GM12891 (cell line): ENCODE measurements around the gene PASK.

Source experiments
- PAX5 ChIP-seq: IDR thresholded peaks from 2 replicates; pipeline ENCODE4 v1.6.1; 2011; ENCODE audit warnings: low read length, moderate library complexity, mild to moderate bottlenecking; ENCODE audit not compliant: insufficient read depth, severe bottlenecking
- POLR2A ChIP-seq: IDR thresholded peaks from 2 replicates; pipeline ENCODE4 v1.6.1; 2011; ENCODE audit warnings: low read depth, low read length, control low read depth
- POLR2AphosphoS5 ChIP-seq: IDR thresholded peaks from 2 replicates; pipeline ENCODE4 v1.6.1; 2011; ENCODE audit warnings: low read depth, low read length, control low read depth
- POU2F2 ChIP-seq: IDR thresholded peaks from 2 replicates; pipeline ENCODE4 v1.6.1; 2011; ENCODE audit warnings: low read depth, mild to moderate bottlenecking, control low read depth, low read length, moderate library complexity
- SPI1 ChIP-seq: IDR thresholded peaks from 2 replicates; pipeline ENCODE4 v1.6.1; 2011; ENCODE audit warnings: low read depth, low read length, control low read depth
- TAF1 ChIP-seq: IDR thresholded peaks from 2 replicates; pipeline ENCODE4 v1.6.1; 2011; ENCODE audit warnings: low read depth, low read length, control low read depth

DNA sequence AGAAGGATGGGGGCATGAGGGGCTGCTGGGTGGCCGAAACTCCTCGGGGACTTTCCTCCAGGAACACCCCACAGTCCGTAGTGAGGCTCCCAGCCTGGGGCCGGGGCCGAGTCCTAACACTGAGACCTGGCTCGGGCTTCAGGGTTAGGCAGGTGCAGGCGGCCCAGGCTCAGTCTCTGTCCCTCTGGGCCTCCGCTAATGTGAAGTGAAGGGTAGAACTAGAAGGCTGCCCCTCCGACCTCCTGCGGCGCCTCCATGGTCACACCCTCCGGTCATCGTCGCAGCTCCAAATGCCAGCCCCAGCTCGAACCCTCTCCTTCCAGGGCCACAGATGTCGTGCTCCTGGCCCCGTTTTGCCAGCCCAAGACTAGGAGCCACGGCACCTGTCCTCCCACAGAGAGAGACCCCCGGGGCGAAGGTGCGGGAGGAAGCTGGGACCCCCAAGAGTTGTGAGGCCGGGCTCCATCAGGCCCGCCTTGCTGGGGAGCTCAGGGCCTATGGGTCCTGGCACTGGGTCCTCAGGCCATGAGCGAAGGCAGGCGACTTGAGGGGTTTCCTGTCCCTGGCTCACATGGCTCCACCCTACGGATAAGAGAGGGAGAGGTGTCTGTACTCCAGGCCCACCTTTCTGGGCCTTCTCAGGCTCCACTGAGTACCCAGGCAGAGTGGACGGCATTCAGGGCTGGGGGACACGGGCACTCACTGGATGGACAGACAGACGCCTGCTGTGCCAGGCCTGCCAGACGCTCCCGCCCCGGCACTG, 40.0 kb upstream of the PASK start:
- TF ChIP-seq POLR2A: no peak
- TF ChIP-seq PAX5: no peak
- no peak for TF ChIP-seq POLR2AphosphoS5
- no peak for TF ChIP-seq TAF1
- no peak for TF ChIP-seq SPI1
- no peak for TF ChIP-seq POU2F2
